ENCODE data around the gene GRIK3. TPM values are rescaled to one million over a fixed set of nuclear protein-coding genes. Genes with fewer than 3 reads are reported as not detected.

The GRIK3 gene
- total and polyA plus RNA-seq, 2 of the 8 experiments (the other 6 are each of a cell fraction or from before 2014, with no cell fraction given), result 2.1 to 3.4 TPM

- no peak overlapping the region for H3K14ac ChIP-seq (ENCODE audit: insufficient read length)
- 74% methylated on average over 11 of the region's 13 CpGs; no CpG with 5 or more reads in 1 of the 2 experiments for WGBS, 2 experiments (ENCODE audit: extremely low coverage in 1 of 2, insufficient coverage in 1 of 2, insufficient read length in 1 of 2, insufficient replicate concordance in 2 of 2, low coverage in 1 of 2, low lambda C conversion rate in 2 of 2, missing lambda C conversion rate in 1 of 2)
- H2AFZ ChIP-seq (ENCODE audit: low read length), result no peak overlapping the region
- no peak overlapping the region for H4K91ac ChIP-seq (replicated peaks; ENCODE audit: insufficient read length, low read length)
- H2BK12ac ChIP-seq (ENCODE audit: low read depth, low read length), result no peak overlapping the region; the same call in 1 of the 2 replicates
- no peak overlapping the region for H3K27ac ChIP-seq (ENCODE audit: low read depth, low read length)
- no peaks in the 10 kb centered on the region; a peak in 2 of 7 replicates for H3K27me3 ChIP-seq (replicated peaks in 1 of 4; ENCODE audit: control insufficient read depth in 3 of 4, extremely low read depth in 1 of 4, insufficient read depth in 3 of 4, low read length in 3 of 4)
- H3K4me1 ChIP-seq (replicated peaks in 1 of 4; ENCODE audit: control insufficient read depth in 3 of 4, insufficient read depth in 4 of 4, low read length in 3 of 4), result peaks cover 19 to 38% (median 33%) of the 10 kb centered on the region in 4 experiments
- no peaks in the 10 kb centered on the region for H3K79me1 ChIP-seq (ENCODE audit: low read depth, low read length)
- H4K20me1 ChIP-seq (replicated peaks in 1 of 2; ENCODE audit: control insufficient read depth in 1 of 2, insufficient read depth in 2 of 2, low read length in 2 of 2), result no peaks in the 10 kb centered on the region
- H3K4me3 ChIP-seq (ENCODE audit: extremely low read depth in 1 of 4, insufficient read depth in 2 of 4, low read depth in 3 of 4, low read length in 4 of 4), result no peak overlapping the region
- no peak overlapping the region for H3K56ac ChIP-seq (replicated peaks; ENCODE audit: insufficient read length, low read depth, low read length)
- H3K4me2 ChIP-seq (ENCODE audit: insufficient read depth in 1 of 2, low read depth in 2 of 2, low read length in 2 of 2), result no peak overlapping the region
- no peak overlapping the region for H2BK20ac ChIP-seq (ENCODE audit: low read length)
- H3K9me3 ChIP-seq (ENCODE audit: insufficient read depth in 2 of 2, low read depth in 1 of 2, low read length in 1 of 2), result no peaks in the 10 kb centered on the region
- no peaks in the 10 kb centered on the region for H3K36me3 ChIP-seq (ENCODE audit: control insufficient read depth in 2 of 4, insufficient read depth in 4 of 4, low read length in 3 of 4)
- H4K5ac ChIP-seq (ENCODE audit: insufficient read length, low read depth, low read length), result no peak overlapping the region
- H3K18ac ChIP-seq (ENCODE audit: extremely low read depth, low read length), result peak overlapping the region; percentile 38; the same call in 1 of the 2 replicates
- no peak for DNase-seq (ENCODE audit: low read depth in 1 of 2, low spot score in 2 of 2)
- H3K23ac ChIP-seq (ENCODE audit: insufficient read length), result no peak overlapping the region
- peak overlapping the region; percentile 75; the same call in 1 of the 2 replicates for H2BK5ac ChIP-seq (ENCODE audit: low read depth, low read length)
- no peak for FAIRE-seq
- H2BK15ac ChIP-seq (ENCODE audit: low read length), result no peak overlapping the region; the same call in 1 of the 2 replicates
- ChIA-PET POLR2A (ENCODE audit: partially characterized antibody) (no interaction called here), CTCF (ENCODE audit: partially characterized antibody) (interaction anchor here (0.6 to 1.4 kb wide), 10 partner anchors 16 to 262 kb away, joined by 3 to 6 read pairs (median 3); no protein-coding TSS in a partner anchor)
- no peak overlapping the region; the same call in 1 of the 2 replicates for H4K8ac ChIP-seq (ENCODE audit: extremely low read depth, insufficient read depth, low read length)
- no peak overlapping the region for H2BK120ac ChIP-seq (replicated peaks; ENCODE audit: low read depth, low read length)
- no peak overlapping the region for H3K9ac ChIP-seq (replicated peaks in 1 of 4; ENCODE audit: extremely low read depth in 1 of 4, low read depth in 3 of 4, low read length in 3 of 4)
- no peaks in the 10 kb centered on the region for H3K79me2 ChIP-seq (ENCODE audit: control insufficient read depth in 1 of 2, insufficient read depth in 2 of 2, low read length in 2 of 2)
- no peaks in the 10 kb centered on the region; the same call in 1 of the 2 replicates for H3K23me2 ChIP-seq (ENCODE audit: low read depth, low read length)
- no peak overlapping the region for H3K4ac ChIP-seq (replicated peaks; ENCODE audit: insufficient read length, low read depth, low read length)
- no peak overlapping the region for H2AK5ac ChIP-seq (ENCODE audit: low read depth, low read length)
- TF ChIP-seq GTF2F1 (IDR thresholded peaks at IDR 0.05; ENCODE audit: borderline replicate concordance, low read depth, low read length) (no peak), RAD21 (IDR thresholded peaks at IDR 0.05 in 1 of 2, conservative IDR thresholded peaks at IDR 0.05 in 1 of 2; ENCODE audit: low read depth in 2 of 2, low read length in 2 of 2) (peak in 1 of 2 experiments; percentile 25; a peak in 1 of 4 replicates), SAP30 (IDR thresholded peaks at IDR 0.05; ENCODE audit: insufficient read depth, insufficient replicate concordance, low read length) (no peak), KDM4A (IDR thresholded peaks at IDR 0.05; ENCODE audit: low read depth, low read length, severe bottlenecking) (no peak), SRF (IDR thresholded peaks at IDR 0.05; ENCODE audit: low read depth, low read length) (no peak), KDM5A (IDR thresholded peaks at IDR 0.05; ENCODE audit: low read length) (no peak)
- TF ChIP-seq, protein P1, sequence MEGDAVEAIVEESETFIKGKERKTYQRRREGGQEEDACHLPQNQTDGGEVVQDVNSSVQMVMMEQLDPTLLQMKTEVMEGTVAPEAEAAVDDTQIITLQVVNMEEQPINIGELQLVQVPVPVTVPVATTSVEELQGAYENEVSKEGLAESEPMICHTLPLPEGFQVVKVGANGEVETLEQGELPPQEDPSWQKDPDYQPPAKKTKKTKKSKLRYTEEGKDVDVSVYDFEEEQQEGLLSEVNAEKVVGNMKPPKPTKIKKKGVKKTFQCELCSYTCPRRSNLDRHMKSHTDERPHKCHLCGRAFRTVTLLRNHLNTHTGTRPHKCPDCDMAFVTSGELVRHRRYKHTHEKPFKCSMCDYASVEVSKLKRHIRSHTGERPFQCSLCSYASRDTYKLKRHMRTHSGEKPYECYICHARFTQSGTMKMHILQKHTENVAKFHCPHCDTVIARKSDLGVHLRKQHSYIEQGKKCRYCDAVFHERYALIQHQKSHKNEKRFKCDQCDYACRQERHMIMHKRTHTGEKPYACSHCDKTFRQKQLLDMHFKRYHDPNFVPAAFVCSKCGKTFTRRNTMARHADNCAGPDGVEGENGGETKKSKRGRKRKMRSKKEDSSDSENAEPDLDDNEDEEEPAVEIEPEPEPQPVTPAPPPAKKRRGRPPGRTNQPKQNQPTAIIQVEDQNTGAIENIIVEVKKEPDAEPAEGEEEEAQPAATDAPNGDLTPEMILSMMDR (IDR thresholded peaks at IDR 0.05; ENCODE audit: control extremely low read depth in 1 of 3, insufficient read depth in 1 of 3, low read depth in 1 of 3, low read length in 3 of 3), result peak in 2 of 3 experiments; percentile 8 to 19; a peak in 1 of 4 replicates
- TF ChIP-seq, protein P2, sequence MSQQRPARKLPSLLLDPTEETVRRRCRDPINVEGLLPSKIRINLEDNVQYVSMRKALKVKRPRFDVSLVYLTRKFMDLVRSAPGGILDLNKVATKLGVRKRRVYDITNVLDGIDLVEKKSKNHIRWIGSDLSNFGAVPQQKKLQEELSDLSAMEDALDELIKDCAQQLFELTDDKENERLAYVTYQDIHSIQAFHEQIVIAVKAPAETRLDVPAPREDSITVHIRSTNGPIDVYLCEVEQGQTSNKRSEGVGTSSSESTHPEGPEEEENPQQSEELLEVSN (IDR thresholded peaks at IDR 0.05), result no peak
These were observed 260.3 kb downstream of the GRIK3 start for GRCh38 chr1:36773827-36774541.
